GM23338 (cell line): ENCODE results near the gene TMED10. TPM values are rescaled to one million over a fixed set of nuclear protein-coding genes. Genes with fewer than 3 reads are reported as not detected.

Experiments used
- ATAC-seq: fragments of 200-7000 bp; cut with Tn5 transposase; 3 replicates; pipeline ENCODE4 v1.9.1; 2020
- DNase-seq: peaks from one replicate; pipeline ENCODE4 v3.0.0-alpha.2; 2015; ENCODE audit warnings: low spot score
- H2AFZ ChIP-seq: fragments of 200-600 bp; sonication (generic); 2 replicates; pipeline ENCODE4 v1.8.0; 2016; ENCODE audit warnings: antibody characterized with exemption, mild to moderate bottlenecking, moderate library complexity
- H3F3A ChIP-seq: fragments of 200-600 bp; sonication (generic); replicated peaks from 2 replicates; pipeline ENCODE4 v1.8.0; 2017; ENCODE audit warnings: antibody characterized with exemption, mixed run types, low read depth
- H3K27ac ChIP-seq: fragments of 200-600 bp; sonication (generic); 2 replicates; pipeline ENCODE4 v1.6.1; 2016; ENCODE audit warnings: low read depth
- H3K27me3 ChIP-seq: fragments of 200-600 bp; sonication (generic); 2 replicates; pipeline ENCODE4 v1.8.0; 2016; ENCODE audit warnings: mild to moderate bottlenecking, mixed run types, moderate library complexity; ENCODE audit not compliant: insufficient read depth
- H3K36me3 ChIP-seq: fragments of 200-600 bp; sonication (generic); 2 replicates; pipeline ENCODE4 v1.8.0; 2016; ENCODE audit warnings: mild to moderate bottlenecking; ENCODE audit not compliant: insufficient read depth
- H3K4me1 ChIP-seq: fragments of 200-600 bp; sonication (generic); 2 replicates; pipeline ENCODE4 v1.8.0; 2016; ENCODE audit warnings: mild to moderate bottlenecking, moderate library complexity; ENCODE audit not compliant: insufficient read depth
- H3K4me2 ChIP-seq: fragments of 200-600 bp; sonication (generic); 2 replicates; pipeline ENCODE4 v1.7.1; 2017; ENCODE audit warnings: mixed run types
- H3K4me3 ChIP-seq: fragments of 200-600 bp; sonication (generic); 2 replicates; pipeline ENCODE4 v1.6.1; 2016; ENCODE audit warnings: mixed run types
- H3K79me2 ChIP-seq: fragments of 200-600 bp; sonication (generic); replicated peaks from 2 replicates; pipeline ENCODE4 v1.8.0; 2017; ENCODE audit warnings: mild to moderate bottlenecking; ENCODE audit not compliant: insufficient read depth
- H3K9me2 ChIP-seq: fragments of 200-600 bp; sonication (generic); 2 replicates; pipeline ENCODE4 v1.8.0; 2017; ENCODE audit not compliant: insufficient read depth
- H4K20me1 ChIP-seq: fragments of 200-600 bp; sonication (generic); replicated peaks from 2 replicates; pipeline ENCODE4 v1.8.0; 2017; ENCODE audit warnings: mild to moderate bottlenecking; ENCODE audit not compliant: insufficient read depth
- H3K27ac Mint-ChIP-seq: 2 replicates; pipeline ENCODE4 v1.8.0; 2020; ENCODE audit warnings: inconsistent platforms, mild to moderate bottlenecking, moderate library complexity, mixed read lengths
- H3K27me3 Mint-ChIP-seq: 3 replicates; pipeline ENCODE4 v1.8.0; 2022; ENCODE audit warnings: low read depth, mild to moderate bottlenecking, moderate library complexity, mixed read lengths, inconsistent platforms; ENCODE audit not compliant: insufficient read depth, poor library complexity
- H3K36me3 Mint-ChIP-seq: 3 replicates; pipeline ENCODE4 v1.8.0; 2021; ENCODE audit warnings: low read depth, mild to moderate bottlenecking, inconsistent platforms, moderate library complexity, mixed read lengths
- H3K4me1 Mint-ChIP-seq: 3 replicates; pipeline ENCODE4 v1.8.0; 2020; ENCODE audit warnings: mild to moderate bottlenecking, inconsistent platforms, mixed read lengths
- H3K4me3 Mint-ChIP-seq: 3 replicates; pipeline ENCODE4 v1.8.0; 2021; ENCODE audit warnings: moderate library complexity, mild to moderate bottlenecking, inconsistent platforms, mixed read lengths
- H3K9me3 Mint-ChIP-seq: 3 replicates; pipeline ENCODE4 v1.8.0; 2020; ENCODE audit warnings: moderate library complexity, mild to moderate bottlenecking, inconsistent platforms, mixed read lengths
- CREB1 ChIP-seq: fragments of 250-450 bp; sonication (Bioruptor Pico); IDR thresholded peaks from 2 replicates; pipeline ENCODE4 v1.5.0; 2020; ENCODE audit warnings: low read depth, mild to moderate bottlenecking, moderate library complexity
- ETS1 ChIP-seq: IDR thresholded peaks from 2 replicates; pipeline ENCODE4 v1.6.1; 2016; ENCODE audit warnings: antibody characterized with exemption
- EZH2phosphoT487 ChIP-seq: fragments of 200-600 bp; sonication (generic); IDR thresholded peaks from one replicate; pipeline ENCODE4 v1.8.1; 2018; ENCODE audit warnings: antibody characterized with exemption; ENCODE audit not compliant: unreplicated experiment
- NANOG ChIP-seq: IDR thresholded peaks from 2 replicates; pipeline ENCODE4 v1.6.1; 2016; ENCODE audit warnings: antibody characterized with exemption, borderline replicate concordance
- STAT1 ChIP-seq: IDR thresholded peaks from one replicate; pipeline ENCODE4 v1.6.1; 2016; ENCODE audit warnings: antibody characterized with exemption; ENCODE audit not compliant: unreplicated experiment
- ZNF114 ChIP-seq: fragments of 250-450 bp; sonication (Bioruptor Pico); IDR thresholded peaks from 2 replicates; pipeline ENCODE4 v1.5.0; 2020; ENCODE audit warnings: mild to moderate bottlenecking, moderate library complexity
- ZNF462 ChIP-seq: fragments of 250-450 bp; sonication (Bioruptor Pico); IDR thresholded peaks from 2 replicates; pipeline ENCODE4 v1.5.0; 2020; ENCODE audit warnings: mild to moderate bottlenecking, moderate library complexity
- polyA plus RNA-seq: library from polyadenylated mRNA; unstranded; fragments of >200 nt; fragmentation: Nextera tagmentation; extraction: Ambion mirVana; gene quantifications from 2 replicates; pipeline ENCODE4 v1.2.1, GENCODE V29; 2016
- total RNA-seq: library from RNA; depleted of rRNA; stranded (reverse); fragments of >200 nt; shearing (Covaris generic); gene quantifications from 2 replicates; pipeline ENCODE4 v1.2.3, GENCODE V29; 2014

The TMED10 gene
- total and polyA plus RNA-seq, 2 experiments from 2014 or later = 180 to 196 TPM

DNA sequence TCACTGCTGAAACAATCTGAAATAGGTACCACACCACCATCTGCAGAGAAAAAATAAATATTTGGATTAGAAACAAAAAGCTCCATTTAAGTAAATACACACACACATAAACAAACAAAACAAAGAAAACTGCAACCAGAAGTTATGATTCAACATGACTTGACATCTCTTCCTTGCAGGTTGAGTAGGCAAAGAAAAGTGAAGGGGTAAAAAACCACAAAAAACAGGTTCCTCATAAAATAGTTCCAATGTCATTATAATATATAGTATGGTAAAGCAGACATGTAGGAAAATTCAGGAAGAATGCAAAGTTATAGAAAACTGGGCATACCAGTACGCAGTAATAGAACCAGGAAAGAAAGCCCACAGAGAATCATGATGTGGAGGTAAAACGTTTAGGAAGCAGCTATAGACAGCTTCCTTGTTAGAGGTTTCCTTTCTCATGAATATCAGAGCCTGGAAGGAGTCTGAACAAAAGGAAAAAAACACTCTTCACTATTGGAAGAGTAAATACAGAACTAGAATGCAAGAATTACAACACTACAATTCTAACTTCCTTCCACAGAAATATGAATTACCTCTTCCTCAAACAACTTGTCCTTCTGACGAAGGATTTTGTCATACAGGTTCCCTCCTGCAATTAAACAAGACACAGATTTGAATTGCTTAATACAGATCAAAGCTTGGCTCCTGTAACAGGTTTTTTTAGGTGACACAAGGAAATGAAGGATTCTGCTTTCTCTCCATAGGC is 55.7 kb downstream of the TMED10 start:
- H2AFZ ChIP-seq = no peak overlapping the region
- no peaks in the 10 kb centered on the region for H3K36me3 ChIP-seq
- no peak overlapping the region for H3K4me3 ChIP-seq
- H3K36me3 Mint-ChIP-seq = peaks cover 28% of the 10 kb centered on the region
- H3K4me1 ChIP-seq = peaks cover 2% of the 10 kb centered on the region
- H4K20me1 ChIP-seq = no peaks in the 10 kb centered on the region; the same call in 1 of the 2 replicates
- H3K4me1 Mint-ChIP-seq = peaks cover 8% of the 10 kb centered on the region
- H3K27me3 Mint-ChIP-seq = no peaks in the 10 kb centered on the region
- no peaks in the 10 kb centered on the region for H3K9me3 Mint-ChIP-seq
- H3F3A ChIP-seq = no peaks in the 10 kb centered on the region
- DNase-seq (no peak), ATAC-seq (no peak)
- no peak overlapping the region for H3K27ac Mint-ChIP-seq
- no peaks in the 10 kb centered on the region for H3K9me2 ChIP-seq
- H3K4me3 Mint-ChIP-seq = no peak overlapping the region
- H3K27me3 ChIP-seq = no peaks in the 10 kb centered on the region
- H3K4me2 ChIP-seq = no peak overlapping the region
- H3K27ac ChIP-seq = no peak overlapping the region
- no peak for TF ChIP-seq ETS1
- H3K79me2 ChIP-seq = peaks cover under 1% of the 10 kb centered on the region

- Histone ChIP-seq H4K20me1 (peaks cover 4% of the 10 kb centered on the region; the same call in 1 of the 2 replicates), H2AFZ (no peak overlapping the region), H3K27me3 (no peaks in the 10 kb centered on the region), H3K4me3 (no peak overlapping the region), H3K4me1 (no peaks in the 10 kb centered on the region), H3K27ac (no peak overlapping the region), H3K4me2 (no peak overlapping the region), H3K79me2 (no peaks in the 10 kb centered on the region), H3K36me3 (no peaks in the 10 kb centered on the region), H3F3A (no peaks in the 10 kb centered on the region), H3K9me2 (no peaks in the 10 kb centered on the region)
- Mint-ChIP-seq H3K27ac (no peak overlapping the region), H3K36me3 (peaks cover 32% of the 10 kb centered on the region), H3K4me3 (no peak overlapping the region), H3K4me1 (no peaks in the 10 kb centered on the region), H3K27me3 (no peaks in the 10 kb centered on the region), H3K9me3 (no peaks in the 10 kb centered on the region)
- no peak for ATAC-seq
- no peak for DNase-seq
- TF ChIP-seq STAT1 (no peak), EZH2phosphoT487 (no peak), ZNF114 (no peak)
Measured at GRCh38 chr14:75119056-75119455, 57.4 kb downstream of the TMED10 start.

GRCh38 chr14:75113932-75114539 is 62.4 kb downstream of the TMED10 start:
- H3K4me1 Mint-ChIP-seq = no peaks in the 10 kb centered on the region
- Histone ChIP-seq H3K27ac (no peak overlapping the region), H3K4me3 (no peak overlapping the region), H4K20me1 (peaks cover 4% of the 10 kb centered on the region; the same call in 1 of the 2 replicates), H3K27me3 (no peaks in the 10 kb centered on the region), H3K79me2 (no peaks in the 10 kb centered on the region), H3F3A (no peaks in the 10 kb centered on the region), H3K4me2 (no peak overlapping the region), H3K9me2 (no peaks in the 10 kb centered on the region), H2AFZ (no peak overlapping the region), H3K36me3 (peaks cover 13% of the 10 kb centered on the region; the same call in 1 of the 2 replicates), H3K4me1 (no peaks in the 10 kb centered on the region)
- no peak overlapping the region for H3K4me3 Mint-ChIP-seq
- H3K27ac Mint-ChIP-seq = no peak overlapping the region
- DNase-seq = no peak
- H3K36me3 Mint-ChIP-seq = peaks cover 66% of the 10 kb centered on the region
- no peaks in the 10 kb centered on the region for H3K9me3 Mint-ChIP-seq
- ATAC-seq = no peak
- H3K27me3 Mint-ChIP-seq = no peaks in the 10 kb centered on the region
- no peak for TF ChIP-seq CREB1 (CRISPR knock-in tag)
- TF ChIP-seq ZNF462 (CRISPR knock-in tag) = no peak
- no peak for TF ChIP-seq NANOG
- no peak for TF ChIP-seq ETS1
